GM23338 (cell line): ENCODE measurements around the gene DCLK1. TPM values are rescaled to one million over a fixed set of nuclear protein-coding genes. Genes with fewer than 3 reads are reported as not detected.

Experiments used
- ATAC-seq: fragments of 200-7000 bp; cut with Tn5 transposase; 3 replicates; pipeline ENCODE4 v1.9.1; 2020
- DNase-seq: peaks from one replicate; pipeline ENCODE4 v3.0.0-alpha.2; 2015; ENCODE audit warnings: low spot score
- H2AFZ ChIP-seq: fragments of 200-600 bp; sonication (generic); 2 replicates; pipeline ENCODE4 v1.8.0; 2016; ENCODE audit warnings: antibody characterized with exemption, mild to moderate bottlenecking, moderate library complexity
- H3F3A ChIP-seq: fragments of 200-600 bp; sonication (generic); replicated peaks from 2 replicates; pipeline ENCODE4 v1.8.0; 2017; ENCODE audit warnings: antibody characterized with exemption, mixed run types, low read depth
- H3K27ac ChIP-seq: fragments of 200-600 bp; sonication (generic); 2 replicates; pipeline ENCODE4 v1.6.1; 2016; ENCODE audit warnings: low read depth
- H3K27me3 ChIP-seq: fragments of 200-600 bp; sonication (generic); 2 replicates; pipeline ENCODE4 v1.8.0; 2016; ENCODE audit warnings: mild to moderate bottlenecking, mixed run types, moderate library complexity; ENCODE audit not compliant: insufficient read depth
- H3K36me3 ChIP-seq: fragments of 200-600 bp; sonication (generic); 2 replicates; pipeline ENCODE4 v1.8.0; 2016; ENCODE audit warnings: mild to moderate bottlenecking; ENCODE audit not compliant: insufficient read depth
- H3K4me1 ChIP-seq: fragments of 200-600 bp; sonication (generic); 2 replicates; pipeline ENCODE4 v1.8.0; 2016; ENCODE audit warnings: mild to moderate bottlenecking, moderate library complexity; ENCODE audit not compliant: insufficient read depth
- H3K4me2 ChIP-seq: fragments of 200-600 bp; sonication (generic); 2 replicates; pipeline ENCODE4 v1.7.1; 2017; ENCODE audit warnings: mixed run types
- H3K4me3 ChIP-seq: fragments of 200-600 bp; sonication (generic); 2 replicates; pipeline ENCODE4 v1.6.1; 2016; ENCODE audit warnings: mixed run types
- H3K79me2 ChIP-seq: fragments of 200-600 bp; sonication (generic); replicated peaks from 2 replicates; pipeline ENCODE4 v1.8.0; 2017; ENCODE audit warnings: mild to moderate bottlenecking; ENCODE audit not compliant: insufficient read depth
- H3K9me2 ChIP-seq: fragments of 200-600 bp; sonication (generic); 2 replicates; pipeline ENCODE4 v1.8.0; 2017; ENCODE audit not compliant: insufficient read depth
- H4K20me1 ChIP-seq: fragments of 200-600 bp; sonication (generic); replicated peaks from 2 replicates; pipeline ENCODE4 v1.8.0; 2017; ENCODE audit warnings: mild to moderate bottlenecking; ENCODE audit not compliant: insufficient read depth
- H3K27ac Mint-ChIP-seq: 2 replicates; pipeline ENCODE4 v1.8.0; 2020; ENCODE audit warnings: inconsistent platforms, mild to moderate bottlenecking, moderate library complexity, mixed read lengths
- H3K27me3 Mint-ChIP-seq: 3 replicates; pipeline ENCODE4 v1.8.0; 2022; ENCODE audit warnings: low read depth, mild to moderate bottlenecking, moderate library complexity, mixed read lengths, inconsistent platforms; ENCODE audit not compliant: insufficient read depth, poor library complexity
- H3K36me3 Mint-ChIP-seq: 3 replicates; pipeline ENCODE4 v1.8.0; 2021; ENCODE audit warnings: low read depth, mild to moderate bottlenecking, inconsistent platforms, moderate library complexity, mixed read lengths
- H3K4me1 Mint-ChIP-seq: 3 replicates; pipeline ENCODE4 v1.8.0; 2020; ENCODE audit warnings: mild to moderate bottlenecking, inconsistent platforms, mixed read lengths
- H3K4me3 Mint-ChIP-seq: 3 replicates; pipeline ENCODE4 v1.8.0; 2021; ENCODE audit warnings: moderate library complexity, mild to moderate bottlenecking, inconsistent platforms, mixed read lengths
- H3K9me3 Mint-ChIP-seq: 3 replicates; pipeline ENCODE4 v1.8.0; 2020; ENCODE audit warnings: moderate library complexity, mild to moderate bottlenecking, inconsistent platforms, mixed read lengths
- CREB1 ChIP-seq: fragments of 250-450 bp; sonication (Bioruptor Pico); IDR thresholded peaks from 2 replicates; pipeline ENCODE4 v1.5.0; 2020; ENCODE audit warnings: low read depth, mild to moderate bottlenecking, moderate library complexity
- EZH2 ChIP-seq: fragments of 200-600 bp; sonication (generic); IDR thresholded peaks from one replicate; pipeline ENCODE4 v1.8.0; 2017; ENCODE audit warnings: antibody characterized with exemption, mild to moderate bottlenecking, low read depth; ENCODE audit not compliant: unreplicated experiment
- EZH2phosphoT487 ChIP-seq: fragments of 200-600 bp; sonication (generic); IDR thresholded peaks from one replicate; pipeline ENCODE4 v1.8.1; 2018; ENCODE audit warnings: antibody characterized with exemption; ENCODE audit not compliant: unreplicated experiment
- JUNB ChIP-seq: IDR thresholded peaks from one replicate; pipeline ENCODE4 v1.6.1; 2016; ENCODE audit warnings: antibody characterized with exemption; ENCODE audit not compliant: unreplicated experiment
- NANOG ChIP-seq: IDR thresholded peaks from 2 replicates; pipeline ENCODE4 v1.6.1; 2016; ENCODE audit warnings: antibody characterized with exemption, borderline replicate concordance
- POLR2AphosphoS5 ChIP-seq: IDR thresholded peaks from 2 replicates; pipeline ENCODE4 v1.6.1; 2016; ENCODE audit warnings: antibody characterized with exemption, low read depth
- STAT1 ChIP-seq: IDR thresholded peaks from one replicate; pipeline ENCODE4 v1.6.1; 2016; ENCODE audit warnings: antibody characterized with exemption; ENCODE audit not compliant: unreplicated experiment
- ZNF114 ChIP-seq: fragments of 250-450 bp; sonication (Bioruptor Pico); IDR thresholded peaks from 2 replicates; pipeline ENCODE4 v1.5.0; 2020; ENCODE audit warnings: mild to moderate bottlenecking, moderate library complexity
- ZNF331 ChIP-seq: fragments of 250-450 bp; sonication (Bioruptor Pico); IDR thresholded peaks from 2 replicates; pipeline ENCODE4 v1.5.0; 2020; ENCODE audit warnings: low read depth, mild to moderate bottlenecking, moderate library complexity
- polyA plus RNA-seq: library from polyadenylated mRNA; unstranded; fragments of >200 nt; fragmentation: Nextera tagmentation; extraction: Ambion mirVana; gene quantifications from 2 replicates; pipeline ENCODE4 v1.2.1, GENCODE V29; 2016
- total RNA-seq: library from RNA; depleted of rRNA; stranded (reverse); fragments of >200 nt; shearing (Covaris generic); gene quantifications from 2 replicates; pipeline ENCODE4 v1.2.3, GENCODE V29; 2014
- TF ChIP-seq, protein P1 (sequence below), 2 experiments: fragments of 200-600 bp in 1 of 2; sonication (generic) in 1 of 2; conservative IDR thresholded peaks; 2 replicates each; pipeline versions ENCODE4 v1.5.1 to v1.6.1; 2016 to 2017; ENCODE audit warnings: antibody characterized with exemption in 2 of 2, low read depth in 2 of 2, mild to moderate bottlenecking in 2 of 2, moderate library complexity in 1 of 2
- TF ChIP-seq, protein P2 (sequence below): IDR thresholded peaks from one replicate; pipeline ENCODE4 v1.6.1; 2018; ENCODE audit warnings: antibody characterized with exemption; ENCODE audit not compliant: unreplicated experiment
- TF ChIP-seq, protein P3 (sequence below): IDR thresholded peaks from 2 replicates; pipeline ENCODE4 v1.6.1; 2016; ENCODE audit warnings: antibody characterized with exemption
- TF ChIP-seq, protein P4 (sequence below): fragments of 250-450 bp; sonication (Bioruptor Pico); IDR thresholded peaks from 2 replicates; pipeline ENCODE4 v1.5.0; 2020; ENCODE audit warnings: mild to moderate bottlenecking, moderate library complexity

The DCLK1 gene
- total and polyA plus RNA-seq, 2 experiments from 2014 or later, result 13.1 to 57.7 TPM

DNA sequence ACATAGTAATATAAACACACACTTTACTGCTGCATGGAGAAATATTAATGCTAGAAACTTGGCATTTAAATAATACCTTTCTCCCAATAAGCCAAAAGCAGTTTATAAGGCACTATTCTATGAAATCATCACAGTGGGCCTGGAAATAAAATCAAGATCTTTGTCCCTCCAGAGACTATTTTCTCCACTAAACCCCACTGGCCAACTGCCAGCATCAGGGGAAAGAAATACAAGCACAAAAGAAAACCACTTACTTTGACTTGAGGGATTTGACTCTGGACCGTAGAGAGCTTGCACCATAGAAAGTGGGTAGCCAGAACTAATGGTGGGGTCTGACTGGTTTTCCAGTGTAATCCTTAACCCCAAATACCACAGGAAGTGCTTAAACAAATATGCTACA lies 71.9 kb downstream of the DCLK1 start:
- H3K4me1 ChIP-seq, result peaks cover 17% of the 10 kb centered on the region
- Mint-ChIP-seq H3K4me3 (no peak overlapping the region), H3K4me1 (peaks cover 8% of the 10 kb centered on the region), H3K27ac (no peak overlapping the region), H3K36me3 (peaks cover 8% of the 10 kb centered on the region; the same call in 2 of the 3 replicates), H3K9me3 (peaks cover 9% of the 10 kb centered on the region), H3K27me3 (peaks cover 3% of the 10 kb centered on the region)
- no peaks in the 10 kb centered on the region; the same call in 1 of the 2 replicates for H3K79me2 ChIP-seq
- DNase-seq, result no peak
- H3K27me3 ChIP-seq, result no peaks in the 10 kb centered on the region
- H2AFZ ChIP-seq, result no peak overlapping the region
- TF ChIP-seq EZH2, result no peak
- TF ChIP-seq ZNF331, result no peak
- no peak for TF ChIP-seq STAT1
- no peak for TF ChIP-seq ZNF114
- no peak for TF ChIP-seq EZH2phosphoT487
- TF ChIP-seq JUNB, result no peak
- TF ChIP-seq, protein P1, sequence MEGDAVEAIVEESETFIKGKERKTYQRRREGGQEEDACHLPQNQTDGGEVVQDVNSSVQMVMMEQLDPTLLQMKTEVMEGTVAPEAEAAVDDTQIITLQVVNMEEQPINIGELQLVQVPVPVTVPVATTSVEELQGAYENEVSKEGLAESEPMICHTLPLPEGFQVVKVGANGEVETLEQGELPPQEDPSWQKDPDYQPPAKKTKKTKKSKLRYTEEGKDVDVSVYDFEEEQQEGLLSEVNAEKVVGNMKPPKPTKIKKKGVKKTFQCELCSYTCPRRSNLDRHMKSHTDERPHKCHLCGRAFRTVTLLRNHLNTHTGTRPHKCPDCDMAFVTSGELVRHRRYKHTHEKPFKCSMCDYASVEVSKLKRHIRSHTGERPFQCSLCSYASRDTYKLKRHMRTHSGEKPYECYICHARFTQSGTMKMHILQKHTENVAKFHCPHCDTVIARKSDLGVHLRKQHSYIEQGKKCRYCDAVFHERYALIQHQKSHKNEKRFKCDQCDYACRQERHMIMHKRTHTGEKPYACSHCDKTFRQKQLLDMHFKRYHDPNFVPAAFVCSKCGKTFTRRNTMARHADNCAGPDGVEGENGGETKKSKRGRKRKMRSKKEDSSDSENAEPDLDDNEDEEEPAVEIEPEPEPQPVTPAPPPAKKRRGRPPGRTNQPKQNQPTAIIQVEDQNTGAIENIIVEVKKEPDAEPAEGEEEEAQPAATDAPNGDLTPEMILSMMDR (conservative IDR thresholded peaks at IDR 0.05; ENCODE audit: low read depth in 2 of 2), result no peak
- TF ChIP-seq, protein P2, sequence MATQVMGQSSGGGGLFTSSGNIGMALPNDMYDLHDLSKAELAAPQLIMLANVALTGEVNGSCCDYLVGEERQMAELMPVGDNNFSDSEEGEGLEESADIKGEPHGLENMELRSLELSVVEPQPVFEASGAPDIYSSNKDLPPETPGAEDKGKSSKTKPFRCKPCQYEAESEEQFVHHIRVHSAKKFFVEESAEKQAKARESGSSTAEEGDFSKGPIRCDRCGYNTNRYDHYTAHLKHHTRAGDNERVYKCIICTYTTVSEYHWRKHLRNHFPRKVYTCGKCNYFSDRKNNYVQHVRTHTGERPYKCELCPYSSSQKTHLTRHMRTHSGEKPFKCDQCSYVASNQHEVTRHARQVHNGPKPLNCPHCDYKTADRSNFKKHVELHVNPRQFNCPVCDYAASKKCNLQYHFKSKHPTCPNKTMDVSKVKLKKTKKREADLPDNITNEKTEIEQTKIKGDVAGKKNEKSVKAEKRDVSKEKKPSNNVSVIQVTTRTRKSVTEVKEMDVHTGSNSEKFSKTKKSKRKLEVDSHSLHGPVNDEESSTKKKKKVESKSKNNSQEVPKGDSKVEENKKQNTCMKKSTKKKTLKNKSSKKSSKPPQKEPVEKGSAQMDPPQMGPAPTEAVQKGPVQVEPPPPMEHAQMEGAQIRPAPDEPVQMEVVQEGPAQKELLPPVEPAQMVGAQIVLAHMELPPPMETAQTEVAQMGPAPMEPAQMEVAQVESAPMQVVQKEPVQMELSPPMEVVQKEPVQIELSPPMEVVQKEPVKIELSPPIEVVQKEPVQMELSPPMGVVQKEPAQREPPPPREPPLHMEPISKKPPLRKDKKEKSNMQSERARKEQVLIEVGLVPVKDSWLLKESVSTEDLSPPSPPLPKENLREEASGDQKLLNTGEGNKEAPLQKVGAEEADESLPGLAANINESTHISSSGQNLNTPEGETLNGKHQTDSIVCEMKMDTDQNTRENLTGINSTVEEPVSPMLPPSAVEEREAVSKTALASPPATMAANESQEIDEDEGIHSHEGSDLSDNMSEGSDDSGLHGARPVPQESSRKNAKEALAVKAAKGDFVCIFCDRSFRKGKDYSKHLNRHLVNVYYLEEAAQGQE, result no peak
- TF ChIP-seq, protein P3, sequence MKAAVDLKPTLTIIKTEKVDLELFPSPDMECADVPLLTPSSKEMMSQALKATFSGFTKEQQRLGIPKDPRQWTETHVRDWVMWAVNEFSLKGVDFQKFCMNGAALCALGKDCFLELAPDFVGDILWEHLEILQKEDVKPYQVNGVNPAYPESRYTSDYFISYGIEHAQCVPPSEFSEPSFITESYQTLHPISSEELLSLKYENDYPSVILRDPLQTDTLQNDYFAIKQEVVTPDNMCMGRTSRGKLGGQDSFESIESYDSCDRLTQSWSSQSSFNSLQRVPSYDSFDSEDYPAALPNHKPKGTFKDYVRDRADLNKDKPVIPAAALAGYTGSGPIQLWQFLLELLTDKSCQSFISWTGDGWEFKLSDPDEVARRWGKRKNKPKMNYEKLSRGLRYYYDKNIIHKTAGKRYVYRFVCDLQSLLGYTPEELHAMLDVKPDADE, result no peak
- no peak for TF ChIP-seq POLR2AphosphoS5
- TF ChIP-seq, protein P4, sequence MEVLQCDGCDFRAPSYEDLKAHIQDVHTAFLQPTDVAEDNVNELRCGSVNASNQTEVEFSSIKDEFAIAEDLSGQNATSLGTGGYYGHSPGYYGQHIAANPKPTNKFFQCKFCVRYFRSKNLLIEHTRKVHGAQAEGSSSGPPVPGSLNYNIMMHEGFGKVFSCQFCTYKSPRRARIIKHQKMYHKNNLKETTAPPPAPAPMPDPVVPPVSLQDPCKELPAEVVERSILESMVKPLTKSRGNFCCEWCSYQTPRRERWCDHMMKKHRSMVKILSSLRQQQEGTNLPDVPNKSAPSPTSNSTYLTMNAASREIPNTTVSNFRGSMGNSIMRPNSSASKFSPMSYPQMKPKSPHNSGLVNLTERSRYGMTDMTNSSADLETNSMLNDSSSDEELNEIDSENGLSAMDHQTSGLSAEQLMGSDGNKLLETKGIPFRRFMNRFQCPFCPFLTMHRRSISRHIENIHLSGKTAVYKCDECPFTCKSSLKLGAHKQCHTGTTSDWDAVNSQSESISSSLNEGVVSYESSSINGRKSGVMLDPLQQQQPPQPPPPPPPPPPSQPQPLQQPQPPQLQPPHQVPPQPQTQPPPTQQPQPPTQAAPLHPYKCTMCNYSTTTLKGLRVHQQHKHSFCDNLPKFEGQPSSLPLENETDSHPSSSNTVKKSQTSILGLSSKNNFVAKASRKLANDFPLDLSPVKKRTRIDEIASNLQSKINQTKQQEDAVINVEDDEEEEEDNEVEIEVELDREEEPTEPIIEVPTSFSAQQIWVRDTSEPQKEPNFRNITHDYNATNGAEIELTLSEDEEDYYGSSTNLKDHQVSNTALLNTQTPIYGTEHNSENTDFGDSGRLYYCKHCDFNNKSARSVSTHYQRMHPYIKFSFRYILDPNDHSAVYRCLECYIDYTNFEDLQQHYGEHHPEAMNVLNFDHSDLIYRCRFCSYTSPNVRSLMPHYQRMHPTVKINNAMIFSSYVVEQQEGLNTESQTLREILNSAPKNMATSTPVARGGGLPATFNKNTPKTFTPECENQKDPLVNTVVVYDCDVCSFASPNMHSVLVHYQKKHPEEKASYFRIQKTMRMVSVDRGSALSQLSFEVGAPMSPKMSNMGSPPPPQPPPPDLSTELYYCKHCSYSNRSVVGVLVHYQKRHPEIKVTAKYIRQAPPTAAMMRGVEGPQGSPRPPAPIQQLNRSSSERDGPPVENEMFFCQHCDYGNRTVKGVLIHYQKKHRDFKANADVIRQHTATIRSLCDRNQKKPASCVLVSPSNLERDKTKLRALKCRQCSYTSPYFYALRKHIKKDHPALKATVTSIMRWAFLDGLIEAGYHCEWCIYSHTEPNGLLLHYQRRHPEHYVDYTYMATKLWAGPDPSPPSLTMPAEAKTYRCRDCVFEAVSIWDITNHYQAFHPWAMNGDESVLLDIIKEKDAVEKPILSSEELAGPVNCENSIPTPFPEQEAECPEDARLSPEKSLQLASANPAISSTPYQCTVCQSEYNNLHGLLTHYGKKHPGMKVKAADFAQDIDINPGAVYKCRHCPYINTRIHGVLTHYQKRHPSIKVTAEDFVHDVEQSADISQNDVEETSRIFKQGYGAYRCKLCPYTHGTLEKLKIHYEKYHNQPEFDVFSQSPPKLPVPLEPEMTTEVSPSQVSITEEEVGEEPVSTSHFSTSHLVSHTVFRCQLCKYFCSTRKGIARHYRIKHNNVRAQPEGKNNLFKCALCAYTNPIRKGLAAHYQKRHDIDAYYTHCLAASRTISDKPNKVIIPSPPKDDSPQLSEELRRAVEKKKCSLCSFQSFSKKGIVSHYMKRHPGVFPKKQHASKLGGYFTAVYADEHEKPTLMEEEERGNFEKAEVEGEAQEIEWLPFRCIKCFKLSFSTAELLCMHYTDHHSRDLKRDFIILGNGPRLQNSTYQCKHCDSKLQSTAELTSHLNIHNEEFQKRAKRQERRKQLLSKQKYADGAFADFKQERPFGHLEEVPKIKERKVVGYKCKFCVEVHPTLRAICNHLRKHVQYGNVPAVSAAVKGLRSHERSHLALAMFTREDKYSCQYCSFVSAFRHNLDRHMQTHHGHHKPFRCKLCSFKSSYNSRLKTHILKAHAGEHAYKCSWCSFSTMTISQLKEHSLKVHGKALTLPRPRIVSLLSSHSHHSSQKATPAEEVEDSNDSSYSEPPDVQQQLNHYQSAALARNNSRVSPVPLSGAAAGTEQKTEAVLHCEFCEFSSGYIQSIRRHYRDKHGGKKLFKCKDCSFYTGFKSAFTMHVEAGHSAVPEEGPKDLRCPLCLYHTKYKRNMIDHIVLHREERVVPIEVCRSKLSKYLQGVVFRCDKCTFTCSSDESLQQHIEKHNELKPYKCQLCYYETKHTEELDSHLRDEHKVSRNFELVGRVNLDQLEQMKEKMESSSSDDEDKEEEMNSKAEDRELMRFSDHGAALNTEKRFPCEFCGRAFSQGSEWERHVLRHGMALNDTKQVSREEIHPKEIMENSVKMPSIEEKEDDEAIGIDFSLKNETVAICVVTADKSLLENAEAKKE, result no peak
- no peak for TF ChIP-seq NANOG
- no peak for TF ChIP-seq CREB1 (CRISPR knock-in tag)
- no peak for ATAC-seq
- H3K36me3 ChIP-seq, result no peaks in the 10 kb centered on the region
- H3K4me3 ChIP-seq, result no peak overlapping the region
- no peaks in the 10 kb centered on the region for H4K20me1 ChIP-seq
- no peaks in the 10 kb centered on the region for H3K9me2 ChIP-seq
- H3K27ac ChIP-seq, result no peak overlapping the region
- no peak overlapping the region for H3K4me2 ChIP-seq
- H3F3A ChIP-seq, result no peaks in the 10 kb centered on the region
